Keratinocyte (primary cell): ENCODE results near the gene ERI2.

Experiments
- EZH2 ChIP-seq: IDR thresholded peaks from one replicate; pipeline ENCODE4 v1.6.1; 2012; ENCODE audit warnings: inconsistent platforms, mild to moderate bottlenecking, low read length, moderate library complexity
- TF ChIP-seq, protein P1 (sequence below), 3 experiments: IDR thresholded peaks in 1 of 3; conservative IDR thresholded peaks in 1 of 3; optimal IDR thresholded peaks in 1 of 3; 2 replicates in 2 of 3; 3 replicates in 1 of 3; pipeline versions ENCODE3 to v1.5.1; 2011; ENCODE audit warnings: low read length in 3 of 3, mild to moderate bottlenecking in 3 of 3, moderate library complexity in 2 of 3, control low read depth in 1 of 3, inconsistent platforms in 1 of 3; ENCODE audit not compliant: insufficient read depth in 2 of 3; ENCODE audit errors: extremely low read depth in 1 of 3

DNA sequence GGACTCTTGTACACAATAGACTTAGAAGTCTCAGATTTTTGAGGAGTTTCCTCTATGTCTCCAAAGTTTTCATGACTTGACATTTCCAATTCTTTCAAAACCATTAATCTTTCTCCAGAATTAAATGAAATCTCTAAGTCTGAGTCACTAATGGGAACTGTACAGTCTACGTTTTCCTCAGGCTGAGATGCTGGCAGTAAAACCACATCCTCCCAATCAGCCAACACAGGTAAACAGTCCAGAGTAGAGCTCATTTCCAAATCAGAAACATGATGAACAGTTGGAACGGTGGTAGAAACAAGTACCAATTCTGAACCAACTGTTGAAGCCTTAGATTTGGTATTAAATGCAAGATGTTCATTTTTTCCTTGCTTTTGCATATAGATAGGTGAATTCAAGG lies 7.9 kb downstream of the ERI2 start:
- TF ChIP-seq, protein P1, sequence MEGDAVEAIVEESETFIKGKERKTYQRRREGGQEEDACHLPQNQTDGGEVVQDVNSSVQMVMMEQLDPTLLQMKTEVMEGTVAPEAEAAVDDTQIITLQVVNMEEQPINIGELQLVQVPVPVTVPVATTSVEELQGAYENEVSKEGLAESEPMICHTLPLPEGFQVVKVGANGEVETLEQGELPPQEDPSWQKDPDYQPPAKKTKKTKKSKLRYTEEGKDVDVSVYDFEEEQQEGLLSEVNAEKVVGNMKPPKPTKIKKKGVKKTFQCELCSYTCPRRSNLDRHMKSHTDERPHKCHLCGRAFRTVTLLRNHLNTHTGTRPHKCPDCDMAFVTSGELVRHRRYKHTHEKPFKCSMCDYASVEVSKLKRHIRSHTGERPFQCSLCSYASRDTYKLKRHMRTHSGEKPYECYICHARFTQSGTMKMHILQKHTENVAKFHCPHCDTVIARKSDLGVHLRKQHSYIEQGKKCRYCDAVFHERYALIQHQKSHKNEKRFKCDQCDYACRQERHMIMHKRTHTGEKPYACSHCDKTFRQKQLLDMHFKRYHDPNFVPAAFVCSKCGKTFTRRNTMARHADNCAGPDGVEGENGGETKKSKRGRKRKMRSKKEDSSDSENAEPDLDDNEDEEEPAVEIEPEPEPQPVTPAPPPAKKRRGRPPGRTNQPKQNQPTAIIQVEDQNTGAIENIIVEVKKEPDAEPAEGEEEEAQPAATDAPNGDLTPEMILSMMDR (optimal IDR thresholded peaks at IDR 0.05 in 1 of 3, IDR thresholded peaks at IDR 0.05 in 1 of 3, conservative IDR thresholded peaks at IDR 0.05 in 1 of 3; ENCODE audit: extremely low read depth in 1 of 3, insufficient read depth in 2 of 3, low read length in 3 of 3), result no peak
- TF ChIP-seq EZH2, result no peak
